H4 (cell line): Measurements from ENCODE around the gene ELF1. TPM values are rescaled to one million over a fixed set of nuclear protein-coding genes. Genes with fewer than 3 reads are reported as not detected.
"Not testable (repeated sequence)": the region's sequence is repeated elsewhere in the genome, so short reads cannot be mapped to it uniquely, and the experiment has no call there.

Experiments
- DNase-seq: peaks from one replicate; pipeline ENCODE4 v3.0.0-alpha.2; 2015; ENCODE audit warnings: low spot score
- total RNA-seq: library from RNA; depleted of rRNA; stranded (reverse); fragments of >200 nt; shearing (Covaris generic); gene quantifications from 2 replicates; pipeline ENCODE4 v1.2.3, GENCODE V29; 2014; rRNA removed

ELF1 gene
- total RNA-seq, 1 experiment from 2014 or later, result 17.3 TPM

GRCh38 chr13:40893573-40893972 lies 125.5 kb downstream of the ELF1 start:
- DNase-seq, result not testable (repeated sequence)

GRCh38 chr13:40886017-40886416 lies 133.1 kb downstream of the ELF1 start:
- no peak for DNase-seq

GRCh38 chr13:40884175-40884574 lies 134.9 kb downstream of the ELF1 start:
- DNase-seq, result not testable (repeated sequence)

Other genes starting within 250 kb of the ELF1 start
- 10.3 and 12.8 TPM in 2 replicates for gene MRPS31, start 248.1 kb downstream of the ELF1 start, total RNA-seq
- gene SLC25A15, start 229.7 kb downstream of the ELF1 start, total RNA-seq, result 13.7 and 16.5 TPM in 2 replicates
- 3.1 and 5.2 TPM in 2 replicates for gene WBP4, start 42.2 kb upstream of the ELF1 start, total RNA-seq
- 3.7 and 5.2 TPM in 2 replicates for gene KBTBD6, start 113.5 kb upstream of the ELF1 start, total RNA-seq
- 4.3 and 5.9 TPM in 2 replicates for gene KBTBD7, start 175.3 kb upstream of the ELF1 start, total RNA-seq
- 4.4 and 9.1 TPM in 2 replicates for gene MTRF1, start 244.3 kb upstream of the ELF1 start, total RNA-seq